CD14-positive monocyte (primary cell): ENCODE results near the gene MCC. TPM values are rescaled to one million over a fixed set of nuclear protein-coding genes. Genes with fewer than 3 reads are reported as not detected.

Source experiments
- DNase-seq, 3 donors: peaks; one replicate each; pipeline ENCODE4 v3.0.0-alpha.2; 2011 to 2022
- H2AFZ ChIP-seq: 2 replicates; pipeline ENCODE4 v1.6.0; 2012; ENCODE audit warnings: mild to moderate bottlenecking, low read depth, low read length, inconsistent platforms; ENCODE audit not compliant: insufficient read depth, poor library complexity, severe bottlenecking
- H3K27ac ChIP-seq, 2 donors: 1 replicate in 1 of 2; 2 replicates in 1 of 2; pipeline ENCODE4 v1.5.1; 2012 to 2013; ENCODE audit warnings: low read length in 2 of 2, control low read depth in 1 of 2, inconsistent platforms in 1 of 2, low read depth in 1 of 2, mild to moderate bottlenecking in 1 of 2
- H3K27me3 ChIP-seq, 2 donors: one replicate each; pipeline versions ENCODE4 v1.6.0 to v1.6.1; 2011 to 2013; ENCODE audit warnings: low read length in 2 of 2; ENCODE audit not compliant: control insufficient read depth in 2 of 2, insufficient read depth in 2 of 2
- H3K36me3 ChIP-seq, 2 donors: replicated peaks in 1 of 2; 1 replicate in 1 of 2; 2 replicates in 1 of 2; pipeline versions ENCODE4 v1.5.1 to v1.6.1; 2012 to 2013; ENCODE audit warnings: low read length in 2 of 2, control low read depth in 1 of 2, inconsistent platforms in 1 of 2, mild to moderate bottlenecking in 1 of 2; ENCODE audit not compliant: insufficient read depth in 2 of 2, control insufficient read depth in 1 of 2
- H3K4me1 ChIP-seq, 2 donors: 1 replicate in 1 of 2; 2 replicates in 1 of 2; pipeline versions ENCODE4 v1.5.1 to v1.6.1; 2012 to 2013; ENCODE audit warnings: low read length in 2 of 2, control low read depth in 1 of 2, inconsistent platforms in 1 of 2, mild to moderate bottlenecking in 1 of 2, moderate library complexity in 1 of 2; ENCODE audit not compliant: insufficient read depth in 2 of 2, control insufficient read depth in 1 of 2
- H3K4me2 ChIP-seq: replicated peaks from 2 replicates; pipeline ENCODE3; 2012; ENCODE audit warnings: low read length, moderate library complexity, mild to moderate bottlenecking; ENCODE audit not compliant: poor library complexity, severe bottlenecking; ENCODE audit errors: extremely low read depth
- H3K4me3 ChIP-seq, 3 experiments: fragments of 200-600 bp in 1 of 3; sonication (generic) in 1 of 3; replicated peaks in 1 of 3; 1 replicate in 2 of 3; 2 replicates in 1 of 3; pipeline ENCODE4 v1.5.1; 2011 to 2013; ENCODE audit warnings: low read length in 3 of 3, mild to moderate bottlenecking in 3 of 3, control low read depth in 2 of 3, low read depth in 2 of 3, inconsistent platforms in 1 of 3, moderate library complexity in 1 of 3
- H3K79me2 ChIP-seq: 2 replicates; pipeline ENCODE4 v1.6.0; 2012; ENCODE audit warnings: mild to moderate bottlenecking, control low read depth, inconsistent platforms, low read length, moderate library complexity; ENCODE audit not compliant: insufficient read depth
- H3K9ac ChIP-seq: 2 replicates; pipeline ENCODE4 v1.6.0; 2017; ENCODE audit warnings: low read length, mild to moderate bottlenecking; ENCODE audit not compliant: insufficient read depth, poor library complexity, severe bottlenecking
- H3K9me3 ChIP-seq, 2 donors: replicated peaks in 1 of 2; 1 replicate in 1 of 2; 2 replicates in 1 of 2; pipeline versions ENCODE4 v1.5.1 to v1.6.1; 2012 to 2013; ENCODE audit warnings: low read length in 2 of 2, control low read depth in 1 of 2; ENCODE audit not compliant: control insufficient read depth in 1 of 2, insufficient read depth in 1 of 2
- H4K20me1 ChIP-seq: 2 replicates; pipeline ENCODE4 v1.6.0; 2012; ENCODE audit warnings: mild to moderate bottlenecking, low read length, control low read depth, moderate library complexity; ENCODE audit not compliant: insufficient read depth
- H3K27ac Mint-ChIP-seq, 7 donors: one replicate each; pipeline ENCODE4 v1.8.0; 2020; ENCODE audit warnings: mild to moderate bottlenecking in 7 of 7, mixed read lengths in 7 of 7, moderate library complexity in 6 of 7, inconsistent platforms in 2 of 7
- H3K27me3 Mint-ChIP-seq, 3 donors: one replicate each; pipeline ENCODE4 v1.8.0; 2021 to 2022; ENCODE audit warnings: low read depth in 3 of 3, mild to moderate bottlenecking in 3 of 3, mixed read lengths in 3 of 3, moderate library complexity in 3 of 3, inconsistent platforms in 1 of 3
- H3K36me3 Mint-ChIP-seq, 2 donors: one replicate each; pipeline ENCODE4 v1.8.0; 2020; ENCODE audit warnings: mixed read lengths in 2 of 2, inconsistent platforms in 1 of 2, mild to moderate bottlenecking in 1 of 2
- H3K4me1 Mint-ChIP-seq: one replicate; pipeline ENCODE4 v1.8.0; 2020; ENCODE audit warnings: mild to moderate bottlenecking, mixed read lengths
- H3K4me3 Mint-ChIP-seq, 2 donors: one replicate each; pipeline ENCODE4 v1.8.0; 2020; ENCODE audit warnings: mild to moderate bottlenecking in 2 of 2, mixed read lengths in 2 of 2, moderate library complexity in 1 of 2
- H3K9me3 Mint-ChIP-seq, 7 donors: one replicate each; pipeline ENCODE4 v1.8.0; 2020 to 2022; ENCODE audit warnings: mixed read lengths in 7 of 7, mild to moderate bottlenecking in 6 of 7, moderate library complexity in 6 of 7, inconsistent platforms in 2 of 7
- intact Hi-C, 2 donors: fragments of 100-400 bp; cut with micrococcal nuclease; formaldehyde crosslinking; loops; one replicate each; pipeline versions ENCODE4 v1.15.0 to v1.15.1; 2023
- polyA plus RNA-seq, 3 donors: library from polyadenylated mRNA; depleted of rRNA in 1 of 3; unstranded in 2 of 3; stranded (reverse) in 1 of 3; fragments of 300-500 nt in 2 of 3; fragments of >200 nt in 1 of 3; fragmentation: Illumina TruSeq in 2 of 3; gene quantifications; 1 replicate in 2 of 3; 2 replicates in 1 of 3; pipeline ENCODE4 v1.2.3, GENCODE V29; 2012 to 2021
- TF ChIP-seq, protein P1 (sequence below): fragments of 200-600 bp; IDR thresholded peaks from one replicate; pipeline ENCODE4 v1.8.0; 2022; ENCODE audit warnings: antibody characterized with exemption, mild to moderate bottlenecking

The MCC gene
- polyA plus RNA-seq, 3 donors = 0.09 TPM; not detected in 2

DNA sequence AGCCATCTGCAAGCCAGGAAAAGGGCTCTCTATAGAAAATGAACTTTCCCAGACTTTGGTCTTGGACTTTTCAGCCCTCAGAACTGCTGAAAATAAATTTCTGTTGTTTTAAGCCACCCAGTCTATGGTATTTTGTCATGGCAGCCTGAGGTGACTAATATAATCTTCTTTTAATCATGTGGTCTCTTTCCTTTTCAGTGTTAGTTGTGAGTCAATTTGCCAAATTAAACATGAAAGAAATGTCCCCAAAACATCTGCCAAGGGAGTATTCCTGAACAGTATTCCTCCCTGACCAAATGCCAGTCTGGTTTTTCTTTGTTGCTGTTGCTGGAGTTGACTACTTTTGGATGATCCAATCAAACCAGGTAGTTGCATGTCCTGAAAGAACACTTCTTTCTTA is 20.5 kb upstream of the MCC start:
- Histone ChIP-seq H3K36me3 (no peaks in the 10 kb centered on the region), H3K4me2 (no peak overlapping the region), H2AFZ (no peak overlapping the region), H3K4me1 (no peaks in the 10 kb centered on the region), H3K27ac (no peak overlapping the region), H3K4me3 (no peak overlapping the region), H3K27me3 (peaks cover 68 to 74% of the 10 kb centered on the region in 2 donors), H3K9ac (no peak overlapping the region), H3K9me3 (no peaks in the 10 kb centered on the region), H4K20me1 (no peaks in the 10 kb centered on the region), H3K79me2 (peaks cover 2% of the 10 kb centered on the region)
- H3K36me3 Mint-ChIP-seq = no peaks in the 10 kb centered on the region
- intact Hi-C loops = no loop called here
- TF ChIP-seq, protein P1, sequence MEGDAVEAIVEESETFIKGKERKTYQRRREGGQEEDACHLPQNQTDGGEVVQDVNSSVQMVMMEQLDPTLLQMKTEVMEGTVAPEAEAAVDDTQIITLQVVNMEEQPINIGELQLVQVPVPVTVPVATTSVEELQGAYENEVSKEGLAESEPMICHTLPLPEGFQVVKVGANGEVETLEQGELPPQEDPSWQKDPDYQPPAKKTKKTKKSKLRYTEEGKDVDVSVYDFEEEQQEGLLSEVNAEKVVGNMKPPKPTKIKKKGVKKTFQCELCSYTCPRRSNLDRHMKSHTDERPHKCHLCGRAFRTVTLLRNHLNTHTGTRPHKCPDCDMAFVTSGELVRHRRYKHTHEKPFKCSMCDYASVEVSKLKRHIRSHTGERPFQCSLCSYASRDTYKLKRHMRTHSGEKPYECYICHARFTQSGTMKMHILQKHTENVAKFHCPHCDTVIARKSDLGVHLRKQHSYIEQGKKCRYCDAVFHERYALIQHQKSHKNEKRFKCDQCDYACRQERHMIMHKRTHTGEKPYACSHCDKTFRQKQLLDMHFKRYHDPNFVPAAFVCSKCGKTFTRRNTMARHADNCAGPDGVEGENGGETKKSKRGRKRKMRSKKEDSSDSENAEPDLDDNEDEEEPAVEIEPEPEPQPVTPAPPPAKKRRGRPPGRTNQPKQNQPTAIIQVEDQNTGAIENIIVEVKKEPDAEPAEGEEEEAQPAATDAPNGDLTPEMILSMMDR = no peak
- peaks cover 5% of the 10 kb centered on the region for H3K4me1 Mint-ChIP-seq
- H3K27me3 Mint-ChIP-seq = peaks cover 51 to 58% (median 55%) of the 10 kb centered on the region in 3 donors
- H3K9me3 Mint-ChIP-seq = peaks cover 0 to 5% (median 2%) of the 10 kb centered on the region in 7 donors
- H3K27ac Mint-ChIP-seq = no peak overlapping the region
- peak overlapping the region in 1 of 2 donors; percentile 29 for H3K4me3 Mint-ChIP-seq
- DNase-seq = no peak

DNA sequence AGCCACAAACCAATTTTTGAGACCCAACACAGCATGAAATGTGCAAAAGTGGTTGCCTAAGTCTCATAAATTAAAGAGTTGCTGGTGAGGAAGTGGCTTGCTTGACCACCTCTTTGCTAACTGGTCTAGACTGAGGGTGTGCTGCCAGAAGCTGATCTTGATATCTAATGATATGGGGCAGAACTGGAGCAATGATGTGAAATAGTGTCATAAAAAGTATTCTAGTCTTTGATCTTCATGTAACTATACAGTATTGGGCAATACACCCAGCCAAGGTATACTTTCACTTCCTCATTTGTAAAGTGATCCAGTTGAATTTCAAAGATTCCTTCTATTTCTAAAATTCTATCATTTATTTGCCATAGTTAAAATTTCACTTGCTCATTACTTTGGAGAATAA is 19.3 kb upstream of the MCC start:
- Histone ChIP-seq H3K27me3 (peaks cover 78 to 86% of the 10 kb centered on the region in 2 donors), H3K4me1 (no peaks in the 10 kb centered on the region), H4K20me1 (no peaks in the 10 kb centered on the region), H3K79me2 (no peaks in the 10 kb centered on the region), H3K27ac (no peak overlapping the region), H3K9me3 (no peaks in the 10 kb centered on the region), H3K4me2 (no peak overlapping the region), H3K9ac (no peak overlapping the region), H2AFZ (no peak overlapping the region), H3K4me3 (no peak overlapping the region), H3K36me3 (no peaks in the 10 kb centered on the region)
- H3K9me3 Mint-ChIP-seq = peaks cover 0 to 5% (median 0%) of the 10 kb centered on the region in 7 donors
- intact Hi-C loops = no loop called here
- peaks cover 57 to 69% (median 58%) of the 10 kb centered on the region in 3 donors for H3K27me3 Mint-ChIP-seq
- H3K36me3 Mint-ChIP-seq = no peaks in the 10 kb centered on the region
- peak in 2 of 3 donors; percentile 15 to 25 for DNase-seq
- TF ChIP-seq, protein P1 = no peak
- H3K4me3 Mint-ChIP-seq = no peak overlapping the region
- H3K27ac Mint-ChIP-seq = no peak overlapping the region
- peaks cover 2% of the 10 kb centered on the region for H3K4me1 Mint-ChIP-seq
